GM21390 (cell line): ENCODE data around the gene DIRAS3.
"Not testable (repeated sequence)": the region's sequence is repeated elsewhere in the genome, so short reads cannot be mapped to it uniquely, and the experiment has no call there.

ENCODE experiments used
- ATAC-seq: cut with Tn5 transposase; IDR thresholded peaks from one replicate; pipeline ENCODE4 v1.9.1; 2021; ENCODE audit not compliant: unreplicated experiment

The DIRAS3 gene

DNA sequence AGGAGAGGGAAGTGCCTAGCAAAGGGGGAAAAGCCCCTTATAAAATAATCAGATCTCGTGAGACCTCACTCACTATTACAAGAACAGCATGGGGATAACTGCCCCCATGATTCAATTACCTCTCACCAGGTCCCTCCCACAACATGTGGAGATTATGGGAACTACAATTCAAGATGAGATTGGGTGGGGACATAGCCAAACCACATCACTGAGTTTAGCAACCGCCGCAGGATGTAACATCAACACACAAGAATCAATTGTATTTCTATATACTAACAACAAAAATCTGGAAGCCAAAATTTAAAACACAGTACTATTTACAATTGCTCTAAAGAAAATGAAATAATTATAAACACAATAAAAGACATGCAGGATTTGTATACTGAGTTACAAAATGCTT, 21.9 kb downstream of the DIRAS3 start:
- ATAC-seq = no peak

DNA sequence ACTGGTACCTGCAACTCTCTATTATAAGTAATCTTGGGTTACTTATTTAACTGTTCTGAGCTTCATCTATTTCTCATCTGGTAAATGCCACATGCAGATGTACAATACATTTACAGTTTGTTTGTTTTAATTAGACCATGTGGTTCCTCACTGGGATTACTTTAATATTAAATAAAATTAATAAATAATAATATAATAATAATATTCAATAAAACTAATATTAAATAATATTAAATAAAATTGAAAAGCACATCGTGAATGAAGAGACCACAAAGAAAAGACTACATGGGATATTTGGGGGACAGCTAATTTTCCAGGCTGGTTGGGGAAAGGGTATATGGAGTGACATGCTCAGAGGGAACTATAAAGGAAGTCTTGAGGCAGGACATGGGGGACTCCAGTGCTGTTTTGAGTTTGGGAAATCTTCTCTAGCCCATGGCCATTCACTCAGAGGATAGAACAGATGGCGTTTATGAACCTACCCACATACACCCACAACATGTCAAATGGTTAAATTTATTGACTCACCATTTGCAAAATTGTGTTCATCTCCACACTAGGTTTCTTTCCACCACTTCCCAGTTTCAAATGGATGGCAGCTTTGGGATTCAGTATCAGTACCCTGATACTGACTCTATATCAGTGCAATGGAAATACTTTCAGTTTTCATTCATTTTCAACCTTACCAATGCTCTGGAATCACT, 25.6 kb downstream of the DIRAS3 start:
- no peak for ATAC-seq

DNA sequence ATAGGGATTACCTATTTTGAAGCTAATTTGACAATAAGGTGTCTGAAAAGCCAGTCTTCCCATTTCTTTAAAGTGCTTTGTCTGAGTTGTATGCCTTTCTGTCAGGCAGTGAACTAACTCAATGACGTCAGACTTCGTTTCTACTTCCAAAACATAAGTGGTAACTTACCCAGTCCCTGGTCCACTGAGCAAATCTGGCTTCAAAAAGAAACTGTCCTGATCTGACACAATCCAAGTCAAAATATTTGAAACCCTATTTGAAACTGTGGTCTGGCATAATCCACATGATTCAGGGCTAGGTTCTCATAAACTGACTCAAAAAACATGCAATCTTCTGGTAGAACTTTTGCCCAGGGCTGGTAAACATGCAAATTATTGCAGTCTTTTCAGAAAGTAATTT, 34.0 kb downstream of the DIRAS3 start:
- no peak for ATAC-seq

DNA sequence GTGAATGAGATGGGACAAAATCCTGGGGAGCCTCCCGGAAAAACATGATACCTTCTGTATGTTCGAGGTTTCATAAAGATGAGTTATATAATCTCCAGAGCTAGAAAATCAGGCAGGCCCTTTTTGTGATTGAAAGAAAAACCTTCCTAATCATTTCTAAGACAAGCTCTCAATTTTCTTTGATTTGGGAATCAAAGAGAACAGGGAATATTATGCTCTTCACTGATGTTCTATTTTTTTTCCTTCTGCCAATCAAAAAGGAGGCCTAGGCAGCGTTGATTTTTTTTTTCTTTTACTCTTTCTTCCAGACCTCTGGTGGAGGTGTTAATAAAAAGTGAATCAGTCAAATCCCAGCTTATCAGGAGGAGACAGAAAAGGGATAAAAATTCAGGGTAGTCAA, 34.5 kb downstream of the DIRAS3 start:
- ATAC-seq = no peak

DNA sequence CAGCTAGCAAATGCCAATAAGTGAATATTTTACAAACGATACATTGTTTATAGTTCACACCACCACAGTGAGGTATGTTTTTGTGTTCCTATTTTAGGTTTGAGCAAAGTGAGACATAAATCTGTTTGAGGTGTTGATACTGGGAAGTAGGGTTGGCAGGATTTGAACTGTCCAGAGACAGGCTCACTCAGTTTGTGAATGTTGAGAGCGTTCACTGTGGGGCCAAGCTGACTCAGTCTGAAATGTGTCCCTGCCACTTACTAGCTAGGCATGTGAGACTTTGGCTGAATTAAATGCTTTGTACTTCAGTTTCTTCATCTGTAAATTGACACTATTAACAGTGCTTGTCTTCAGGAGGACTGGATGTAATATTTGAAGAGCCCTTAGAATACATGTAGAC, 35.1 kb downstream of the DIRAS3 start:
- no peak for ATAC-seq

DNA sequence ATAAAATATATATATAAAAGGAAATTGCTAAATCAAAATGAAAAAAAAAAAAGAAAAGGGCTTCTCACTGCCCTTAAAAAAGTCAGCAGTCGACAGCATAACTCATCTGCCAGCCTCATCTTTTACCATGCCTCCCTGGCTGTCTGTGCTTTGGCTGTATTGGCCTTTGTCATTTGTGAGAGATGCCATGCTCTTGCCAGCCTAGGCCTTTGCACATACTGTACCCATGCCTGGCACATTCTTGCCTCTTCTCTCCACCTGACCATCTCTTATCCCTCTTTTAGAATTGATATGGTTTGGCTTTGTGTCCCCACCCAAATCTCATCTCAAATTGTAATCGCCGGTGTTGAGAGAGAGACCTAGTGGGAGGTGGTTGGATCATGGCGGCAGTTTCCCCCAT, 37.1 kb downstream of the DIRAS3 start:
- no peak for ATAC-seq

DNA sequence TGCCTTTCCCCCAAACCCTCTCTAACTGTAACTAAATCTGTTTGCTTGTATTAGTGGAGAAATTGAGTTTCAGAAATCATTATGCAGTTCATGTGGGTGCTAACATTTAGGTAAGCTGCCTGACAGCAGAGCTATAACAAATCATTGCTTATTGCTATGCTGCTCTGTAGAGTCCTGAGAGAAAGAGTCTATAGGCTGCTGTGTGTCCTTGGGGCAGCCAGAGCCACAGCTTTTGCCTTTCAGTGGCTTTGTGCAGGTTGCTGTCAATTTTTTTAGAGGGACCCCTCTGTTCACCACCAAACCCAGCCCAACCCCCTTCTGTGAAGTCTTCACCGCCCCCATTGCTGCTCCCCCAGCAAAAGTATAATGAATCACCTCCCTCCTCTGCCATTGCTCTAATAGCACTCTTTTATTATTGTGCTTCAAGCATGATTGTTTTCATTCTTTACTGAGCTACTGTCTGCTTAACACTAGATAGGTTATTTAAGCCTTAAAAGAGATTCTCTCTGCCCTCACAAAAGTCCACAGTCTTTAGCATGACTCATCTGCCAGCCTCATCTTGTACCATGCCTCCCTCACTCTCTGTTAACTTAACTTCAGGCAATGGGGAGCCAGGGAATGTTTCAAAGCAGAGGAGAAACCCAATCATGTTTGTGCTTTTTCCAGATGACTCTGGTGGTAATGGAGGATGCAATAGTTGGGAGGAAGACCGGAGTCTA, 38.6 kb downstream of the DIRAS3 start:
- ATAC-seq = no peak

DNA sequence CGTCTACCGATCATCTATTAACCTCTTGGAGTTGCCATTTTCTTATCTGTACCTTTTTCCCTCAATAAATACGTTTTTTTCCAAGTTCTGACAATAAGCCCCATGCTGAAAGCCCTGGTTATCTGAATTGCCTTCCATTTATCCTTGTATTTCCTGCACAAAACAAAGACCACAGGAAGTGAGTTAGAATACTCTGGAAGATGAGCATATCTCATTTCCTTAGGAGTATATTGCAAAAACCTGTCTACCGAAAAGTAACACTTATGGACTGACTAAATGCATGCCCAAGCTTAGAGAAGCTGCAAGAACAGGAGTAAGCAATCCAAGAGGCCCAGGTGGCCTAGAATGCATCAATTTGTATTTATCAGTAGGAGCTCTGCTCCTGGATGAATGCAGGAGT, 39.9 kb downstream of the DIRAS3 start:
- no peak for ATAC-seq

DNA sequence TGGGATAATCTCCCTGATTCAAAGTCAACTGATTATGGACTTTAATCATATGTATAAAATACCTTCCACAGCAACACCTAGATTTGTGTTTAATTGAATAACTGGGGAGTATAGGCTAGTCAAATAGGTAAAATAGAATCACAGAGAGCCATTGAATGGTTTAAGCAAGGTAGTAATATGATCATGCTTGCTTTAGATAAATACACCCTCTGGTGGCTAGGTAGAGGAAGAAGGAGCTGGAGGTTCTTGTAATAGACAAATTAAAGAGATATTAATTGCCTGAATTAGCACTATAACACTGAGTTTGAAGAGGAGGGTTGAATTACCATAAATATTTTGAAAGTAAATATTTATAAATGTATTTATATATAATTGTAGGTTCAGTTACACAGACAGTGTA, 40.3 kb downstream of the DIRAS3 start:
- no peak for ATAC-seq

DNA sequence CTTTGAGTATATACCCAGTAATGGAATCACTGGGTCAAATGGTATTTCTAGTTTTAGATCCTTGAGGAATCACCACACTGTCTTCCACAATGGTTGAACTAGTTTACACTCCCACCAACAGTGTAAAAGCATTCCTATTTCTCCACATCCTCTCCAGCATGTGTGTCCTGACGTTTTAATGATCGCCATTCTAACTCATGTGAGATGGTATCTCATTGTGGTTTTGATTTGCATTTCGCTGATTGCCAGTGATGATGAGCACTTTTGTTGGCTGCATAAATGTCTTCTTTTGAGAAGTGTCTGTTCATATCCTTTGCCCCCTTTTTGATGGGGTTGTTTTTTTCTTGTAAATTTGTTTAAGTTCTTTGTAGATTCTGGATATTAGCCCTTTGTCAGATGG, 46.8 kb downstream of the DIRAS3 start:
- not testable (repeated sequence) for ATAC-seq

DNA sequence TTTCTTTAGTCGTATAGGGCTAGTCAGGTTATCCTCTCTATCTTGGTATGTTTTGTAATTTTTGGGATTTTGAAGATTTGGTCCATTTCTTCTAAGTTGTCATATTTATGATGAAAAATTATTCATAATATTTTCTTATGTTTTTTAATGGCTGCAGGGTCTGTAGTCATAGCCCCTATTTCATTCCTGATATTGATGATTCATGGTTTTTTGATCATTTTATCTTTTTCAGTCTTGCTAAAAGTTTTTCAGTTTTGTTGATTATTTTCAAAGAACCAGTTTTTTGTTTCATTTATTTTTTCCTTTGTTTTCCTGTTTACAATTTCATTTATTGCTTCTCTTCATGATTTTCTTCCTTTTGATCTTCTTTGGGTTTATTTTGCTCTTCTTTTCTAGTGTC, 50.2 kb downstream of the DIRAS3 start:
- ATAC-seq = no peak

DNA sequence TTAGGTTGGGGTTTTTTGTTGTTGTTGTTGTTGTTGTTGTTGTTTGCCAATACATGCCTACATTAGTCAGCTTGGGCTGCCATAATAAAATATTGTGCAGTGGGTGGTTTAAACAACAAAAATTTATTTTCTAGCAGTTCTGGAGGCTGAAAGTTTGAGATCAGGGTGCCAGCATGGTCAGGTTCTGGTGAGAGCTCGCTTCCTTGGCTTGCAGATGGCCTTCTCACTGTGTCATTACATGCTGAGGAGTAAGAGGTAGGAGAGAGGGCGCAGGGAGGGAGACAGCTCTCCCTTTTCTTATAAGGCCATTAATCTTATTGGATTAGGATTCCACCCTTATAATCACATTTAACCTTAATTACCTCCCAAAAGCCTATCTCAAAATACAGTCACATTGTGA, 52.7 kb downstream of the DIRAS3 start:
- no peak for ATAC-seq
